Measurements from ENCODE around the gene ANKH.

ANKH gene

DNA sequence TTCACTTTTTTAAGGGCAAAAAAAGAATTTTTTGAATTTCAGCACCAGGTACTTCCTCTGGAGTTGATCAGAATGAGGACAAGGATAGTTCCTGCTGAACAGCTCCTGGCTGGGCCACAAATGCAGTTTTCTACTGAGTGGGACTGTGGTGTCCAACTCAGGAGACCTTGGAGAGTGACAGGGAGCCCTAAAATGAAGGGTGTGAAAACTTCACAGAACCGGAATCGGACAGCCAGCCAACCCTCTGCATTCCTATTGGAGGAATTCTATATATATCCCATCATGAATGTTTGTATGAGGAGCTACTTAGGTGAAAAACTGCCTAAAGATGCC, 40.6 kb downstream of the ANKH start:
- no peak overlapping the region for H3K4me3 ChIP-seq (replicated peaks; ENCODE audit: low read depth, low read length)
- TF ChIP-seq, protein P1, sequence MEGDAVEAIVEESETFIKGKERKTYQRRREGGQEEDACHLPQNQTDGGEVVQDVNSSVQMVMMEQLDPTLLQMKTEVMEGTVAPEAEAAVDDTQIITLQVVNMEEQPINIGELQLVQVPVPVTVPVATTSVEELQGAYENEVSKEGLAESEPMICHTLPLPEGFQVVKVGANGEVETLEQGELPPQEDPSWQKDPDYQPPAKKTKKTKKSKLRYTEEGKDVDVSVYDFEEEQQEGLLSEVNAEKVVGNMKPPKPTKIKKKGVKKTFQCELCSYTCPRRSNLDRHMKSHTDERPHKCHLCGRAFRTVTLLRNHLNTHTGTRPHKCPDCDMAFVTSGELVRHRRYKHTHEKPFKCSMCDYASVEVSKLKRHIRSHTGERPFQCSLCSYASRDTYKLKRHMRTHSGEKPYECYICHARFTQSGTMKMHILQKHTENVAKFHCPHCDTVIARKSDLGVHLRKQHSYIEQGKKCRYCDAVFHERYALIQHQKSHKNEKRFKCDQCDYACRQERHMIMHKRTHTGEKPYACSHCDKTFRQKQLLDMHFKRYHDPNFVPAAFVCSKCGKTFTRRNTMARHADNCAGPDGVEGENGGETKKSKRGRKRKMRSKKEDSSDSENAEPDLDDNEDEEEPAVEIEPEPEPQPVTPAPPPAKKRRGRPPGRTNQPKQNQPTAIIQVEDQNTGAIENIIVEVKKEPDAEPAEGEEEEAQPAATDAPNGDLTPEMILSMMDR (IDR thresholded peaks at IDR 0.05; ENCODE audit: low read depth, low read length, missing control alignments) = no peak
- DNase-seq (ENCODE audit: extremely low read depth, low read depth) = no peak

DNA sequence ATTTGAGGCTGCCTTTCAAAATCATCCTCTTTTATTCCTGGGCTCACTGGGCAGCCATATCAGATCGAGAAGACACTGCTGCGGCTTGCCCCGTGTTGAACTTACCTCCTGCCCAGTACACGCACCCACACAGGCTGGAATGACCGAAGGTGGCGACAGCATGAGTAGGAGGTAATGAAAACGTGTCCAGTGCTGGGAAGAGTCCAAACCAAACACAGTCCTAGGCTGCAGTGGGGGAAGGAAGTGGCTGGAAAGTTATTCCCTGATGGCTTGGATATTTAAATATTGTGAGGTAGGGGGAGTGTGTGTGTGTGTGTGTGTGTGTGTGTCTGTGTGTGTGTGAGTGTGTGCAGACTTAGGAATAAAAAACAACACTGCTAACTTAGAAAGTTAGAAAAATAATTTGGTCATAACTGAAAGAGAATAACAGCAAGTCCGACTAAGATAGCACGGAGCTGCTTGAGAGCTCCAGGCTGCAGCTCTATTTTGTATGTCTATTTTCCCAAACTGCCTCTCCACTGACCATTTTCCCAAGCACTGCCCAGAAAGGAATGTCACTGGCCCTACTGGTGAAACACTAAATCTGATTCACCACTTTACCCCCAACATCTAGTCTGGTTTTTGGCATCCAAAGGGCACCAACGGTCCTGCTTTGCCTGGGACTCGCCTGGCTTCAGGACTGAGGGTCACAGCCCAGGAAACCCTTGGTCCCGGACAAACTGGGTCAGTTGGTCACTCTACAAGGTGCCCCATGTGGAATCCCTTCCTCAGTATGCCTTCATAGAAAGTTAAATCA, 41.2 kb downstream of the ANKH start:
- H3K4me3 ChIP-seq (replicated peaks; ENCODE audit: low read depth, low read length) = no peak overlapping the region
- DNase-seq (ENCODE audit: extremely low read depth, low read depth) = no peak
- TF ChIP-seq, protein P1 (IDR thresholded peaks at IDR 0.05; ENCODE audit: low read depth, low read length, missing control alignments) = no peak

DNA sequence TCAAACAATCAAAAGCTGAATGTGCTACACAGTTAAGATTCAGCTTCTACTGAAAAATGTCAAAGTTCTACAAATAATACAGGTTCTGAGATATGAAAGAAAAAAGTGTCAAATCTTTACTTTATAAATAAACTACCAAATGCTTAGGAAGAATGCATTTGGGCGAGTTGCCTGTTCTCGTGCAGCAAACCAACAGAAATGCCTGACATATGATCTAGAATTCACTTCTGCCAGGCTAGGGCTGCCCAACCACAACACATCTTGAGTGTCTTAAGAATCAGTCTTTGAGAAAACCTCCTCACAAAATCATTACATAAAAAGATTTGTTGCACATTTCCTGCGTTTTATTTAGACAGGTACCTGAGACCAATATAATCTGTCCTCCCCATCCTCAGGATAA, 42.2 kb downstream of the ANKH start:
- DNase-seq (ENCODE audit: extremely low read depth, low read depth) = no peak
- TF ChIP-seq, protein P1 (IDR thresholded peaks at IDR 0.05; ENCODE audit: low read depth, low read length, missing control alignments) = no peak
- H3K4me3 ChIP-seq (replicated peaks; ENCODE audit: low read depth, low read length) = no peak overlapping the region

DNA sequence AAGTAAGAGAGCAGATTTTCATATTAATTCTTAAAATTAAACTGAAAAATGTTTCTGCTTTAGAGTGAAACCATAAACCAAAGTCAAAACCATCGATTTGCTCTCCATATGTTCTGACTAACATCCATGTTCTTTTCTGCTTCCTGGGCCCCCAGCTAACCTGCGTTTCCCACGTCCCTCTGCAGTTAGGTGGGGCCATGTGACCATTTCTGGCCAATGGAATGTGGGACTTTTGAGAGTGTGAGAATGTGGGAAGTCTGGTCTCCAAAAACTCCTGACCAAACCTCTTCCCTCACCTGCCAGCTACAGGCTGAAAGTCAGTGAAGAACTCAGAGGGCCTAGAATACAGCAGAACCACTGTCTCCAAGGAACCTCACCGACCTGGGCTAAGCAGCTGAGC, 44.9 kb downstream of the ANKH start:
- TF ChIP-seq, protein P1 (IDR thresholded peaks at IDR 0.05; ENCODE audit: low read depth, low read length, missing control alignments) = no peak
- no peak for DNase-seq (ENCODE audit: extremely low read depth, low read depth)
- no peak overlapping the region for H3K4me3 ChIP-seq (replicated peaks; ENCODE audit: low read depth, low read length)

DNA sequence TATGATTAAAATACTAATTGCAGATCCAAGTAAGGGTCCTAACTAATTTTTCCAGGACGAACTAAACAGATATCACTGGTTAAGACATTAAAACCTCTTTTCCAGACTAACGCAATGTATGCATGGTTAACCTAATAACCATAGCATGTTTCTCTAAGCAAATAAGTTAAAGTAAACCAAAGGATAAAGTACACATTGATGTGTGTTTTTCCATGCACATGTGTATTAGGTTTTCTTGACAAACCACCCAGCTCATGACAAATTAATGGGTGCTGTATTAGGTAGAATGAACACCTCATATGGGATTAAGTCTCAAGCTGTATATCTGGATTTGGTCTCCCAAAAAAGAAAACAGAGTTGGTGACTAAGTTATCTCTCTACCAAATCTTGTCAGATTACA, 45.6 kb downstream of the ANKH start:
- no peak overlapping the region for H3K4me3 ChIP-seq (replicated peaks; ENCODE audit: low read depth, low read length)
- TF ChIP-seq, protein P1 (IDR thresholded peaks at IDR 0.05; ENCODE audit: low read depth, low read length, missing control alignments) = no peak
- DNase-seq (ENCODE audit: extremely low read depth, low read depth) = no peak

DNA sequence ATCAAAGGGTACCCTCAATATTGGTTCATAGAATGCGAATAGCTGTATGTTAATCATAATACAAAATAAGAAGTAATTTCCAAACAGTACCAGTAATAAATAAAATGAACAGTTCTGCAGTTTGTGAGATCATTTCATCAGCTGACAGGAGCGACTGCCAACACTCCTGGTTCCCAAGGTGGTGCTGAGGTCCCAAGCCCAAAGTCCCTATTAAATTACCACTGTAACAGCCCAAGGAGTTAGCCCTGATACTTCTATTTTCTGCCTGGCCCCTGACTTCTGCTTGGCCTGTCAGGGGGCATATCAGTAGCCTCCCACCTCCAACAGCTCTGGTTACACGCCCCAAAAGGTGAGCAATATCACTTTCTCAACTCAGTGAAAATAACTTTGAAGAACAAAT, 47.1 kb downstream of the ANKH start:
- TF ChIP-seq, protein P1 (IDR thresholded peaks at IDR 0.05; ENCODE audit: low read depth, low read length, missing control alignments) = no peak

More for the DNA sequence above, 47.1 kb downstream of the ANKH start:
- no peak for DNase-seq (ENCODE audit: extremely low read depth, low read depth)
- no peak overlapping the region for H3K4me3 ChIP-seq (replicated peaks; ENCODE audit: low read depth, low read length)

All from HFF-Myc (cell line).